Heart right ventricle (tissue), 16 donors: ENCODE measurements around the gene MSANTD3. TPM values are rescaled to one million over a fixed set of nuclear protein-coding genes. Genes with fewer than 3 reads are reported as not detected.
A peak's percentile ranks its signal among the peaks of the same experiment; 100 is the strongest.
"Not testable (repeated sequence)": the region's sequence is repeated elsewhere in the genome, so short reads cannot be mapped to it uniquely, and the experiment has no call there.

ENCODE experiments used
- ATAC-seq, 8 donors: fragments of 200-7000 bp; cut with Tn5 transposase; one replicate each; pipeline ENCODE4 v1.9.1; 2020; ENCODE audit warnings: mild to moderate bottlenecking in 8 of 8, moderate library complexity in 8 of 8, moderate number of reproducible peaks in 1 of 8
- DNase-seq, 2 donors: peaks; one replicate each; pipeline ENCODE4 v3.0.0-alpha.2; 2020
- H3K27ac ChIP-seq, 10 donors: fragments of 200-600 bp; sonication (generic) in 2 of 10; one replicate each; pipeline versions ENCODE4 v1.5.0 to v1.8.0; 2020 to 2022; ENCODE audit warnings: mild to moderate bottlenecking in 3 of 10
- H3K27me3 ChIP-seq, 7 donors: fragments of 200-600 bp; one replicate each; pipeline ENCODE4 v1.8.0; 2021 to 2022; ENCODE audit warnings: mild to moderate bottlenecking in 2 of 7
- H3K36me3 ChIP-seq, 9 donors: fragments of 200-600 bp; sonication (generic) in 1 of 9; one replicate each; pipeline versions ENCODE4 v1.5.0 to v1.8.0; 2020 to 2022; ENCODE audit warnings: mild to moderate bottlenecking in 2 of 9
- H3K4me1 ChIP-seq, 9 donors: fragments of 200-600 bp; sonication (generic) in 1 of 9; one replicate each; pipeline versions ENCODE4 v1.5.0 to v1.8.0; 2020 to 2022; ENCODE audit warnings: mild to moderate bottlenecking in 4 of 9
- H3K4me3 ChIP-seq, 10 donors: fragments of 200-600 bp; sonication (generic) in 2 of 10; one replicate each; pipeline versions ENCODE4 v1.5.0 to v1.8.0; 2020 to 2022; ENCODE audit warnings: mild to moderate bottlenecking in 7 of 10, moderate library complexity in 2 of 10
- H3K9me3 ChIP-seq, 11 donors: fragments of 200-600 bp in 10 of 11; sonication (generic) in 2 of 11; one replicate each; pipeline versions ENCODE4 v1.5.0 to v1.8.0; 2013 to 2022; ENCODE audit warnings: mild to moderate bottlenecking in 2 of 11, control low read depth in 1 of 11, moderate library complexity in 1 of 11
- CTCF ChIP-seq, 9 donors: fragments of 200-600 bp; sonication (generic) in 2 of 9; IDR thresholded peaks; one replicate each; pipeline versions ENCODE4 v1.5.0 to v1.8.0; 2021 to 2022; ENCODE audit warnings: antibody characterized with exemption in 9 of 9, mild to moderate bottlenecking in 5 of 9, moderate library complexity in 1 of 9
- WGBS, 2 donors: extraction: QIAGEN DNeasy Blood & Tissue Kit; methylation state at CpG; one replicate each; pipeline ENCODE4 v1.1.7; 2013; ENCODE audit warnings: inconsistent platforms in 1 of 2; 5-methylcytosine and 5-hydroxymethylcytosine counted together
- intact Hi-C, 10 donors: fragments of 100-400 bp; cut with DNase I; formaldehyde crosslinking; loops; one replicate each; pipeline versions ENCODE4 v1.11.1 to v1.14.2; 2022
- long read RNA-seq, 3 donors: library from polyadenylated mRNA; unstranded; transcript quantifications; one replicate each; pipeline ENCODE4 v2.0.0, GENCODE V29; 2020 to 2021
- polyA plus RNA-seq, 2 donors: library from polyadenylated mRNA; stranded (reverse); fragments of 200-250 nt; gene quantifications; one replicate each; pipeline ENCODE4 v1.2.3, GENCODE V29; 2013
- total RNA-seq, 10 donors: library from RNA; stranded (reverse); fragmentation: NEBNext Ultra II Directional in 3 of 10; extraction: Animal tissue kit (Norgen Biotek cat#: 25700) in 3 of 10; gene quantifications; one replicate each; pipeline versions ENCODE4 v1.2.1 to v1.2.4, GENCODE V29; 2021 to 2023
- donor health status: Arrhythmogenic right ventricular cardiomyopathy.
- donor health status: ischemic (EF 13 %, LVEDD 7.1; RV severe dilation, severe dysfunction).
- donor health status: healthy with polysubstance abuse.
- donor health status: DM: no; HTN: yes; CAD: no.
- donor health status: DM: no; HTN: no; CAD: no.
- donor health status: ischemic (EF 25% LVEDD 6.9; RV normal size, moderate dysfunction).
- donor health status: ischemic (EF 25% LVEDD 5.7; RV mildly dilated, moderate dysfunction).
- donor health status: healthy.
- donor health status: DM: yes; HTN: yes; CAD: no.
- donor health status: Ischemic cardiomyopathy.
- donor health status: ischemic (EF 35%, LVEDD 5.7; RV mildly dilated, moderate dysfunction).
- donor health status: nonischemic (EF 11% LVEDD 7.7; RV severe dilation, severe dysfunction).
- donor health status: DM: yes; HTN: yes; CAD: no.
- donor health status: PGD.
- donor health status: ischemic (EF 29% LVEDD 5.4; RV normal size, mild dysfunction).
- donor health status: nonischemic (EF 23%, LVEDD 6.1; RV moderate dilation, normal function).

MSANTD3 gene
- total RNA-seq (10 to 100 TPM; 11.9 to 32.2 (median 20.1) TPM), polyA plus RNA-seq (10 to 100 TPM; 12.1 to 20.4 TPM)
- long read RNA-seq, donor 1, transcript MSANTD3-203 (3 exons, 1,362 nt), result major isoform, 20 of 25 reads
- long read RNA-seq, donor 1, partial matches to known transcripts, result 2 of 25 reads
- long read RNA-seq, donor 1, other reads (novel, unspliced or antisense), result 3 of 25 reads
- long read RNA-seq, donor 2, transcript MSANTD3-203 (3 exons, 1,362 nt), result major isoform, 30 of 36 reads
- long read RNA-seq, donor 2, partial matches to known transcripts, result 1 of 36 reads
- long read RNA-seq, donor 2, other reads (novel, unspliced or antisense), result 2 of 36 reads
- long read RNA-seq, donor 3, transcript MSANTD3-203 (3 exons, 1,362 nt), result major isoform, 22 of 26 reads
- long read RNA-seq, donor 3, partial matches to known transcripts, result 1 of 26 reads
- long read RNA-seq, donor 3, other reads (novel, unspliced or antisense), result 3 of 26 reads

DNA sequence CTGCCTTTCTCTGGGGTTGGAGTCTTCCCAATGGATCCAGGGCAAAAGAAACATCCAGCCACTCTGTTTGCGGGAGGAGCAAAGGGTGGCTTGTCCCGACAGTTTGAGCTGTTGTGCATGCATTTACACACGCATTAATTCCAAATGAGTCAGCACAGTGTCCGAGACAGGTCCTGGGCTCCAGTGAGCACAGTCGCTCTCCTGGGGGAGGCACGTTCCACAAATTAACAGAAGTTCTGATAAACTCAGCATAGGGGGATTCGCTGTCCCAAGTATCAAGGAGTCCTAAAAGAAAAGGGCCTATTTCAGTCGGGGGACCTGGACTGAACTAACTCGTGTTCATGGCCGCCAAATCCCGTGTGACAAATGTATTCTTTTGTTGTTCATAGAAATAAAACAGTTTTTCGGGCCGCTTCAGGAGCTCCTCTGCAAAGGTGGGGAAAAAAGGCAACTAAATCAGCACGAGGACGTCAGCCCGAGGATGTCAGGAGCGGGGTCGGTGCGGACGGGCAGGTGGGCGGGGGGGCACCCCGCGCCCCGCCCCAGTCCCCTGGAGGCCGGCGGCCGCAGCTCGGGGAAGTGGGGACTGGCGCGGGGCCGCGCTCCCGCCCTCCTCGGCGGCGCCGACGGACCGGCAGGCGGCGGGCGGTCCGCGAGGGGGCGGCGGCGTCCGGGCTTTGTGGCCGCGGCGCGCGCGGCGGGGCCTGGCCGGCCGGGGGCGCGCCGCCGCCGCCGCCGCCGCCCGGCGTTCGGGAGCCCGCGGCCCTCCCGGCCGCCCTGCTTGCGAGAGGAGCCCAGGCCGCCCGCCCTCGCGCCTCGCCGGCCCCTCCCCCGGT, at the start of gene MSANTD3:
Gene MSANTD3, plus strand, starts transcription at position 614 of the 836 bp plus-strand sequence. CDS start 14,796 bp downstream, outside the sequence.
- Histone ChIP-seq H3K36me3 (no peaks in the 10 kb centered on the region), H3K4me3 (peak within 1 kb of the TSS; percentile 72 to 99 (median 91)), H3K4me1 (peaks cover 4 to 36% (median 28%) of the 10 kb centered on the region in 9 donors), H3K9me3 (no peaks in the 10 kb centered on the region), H3K27me3 (no peaks in the 10 kb centered on the region), H3K27ac (peak within 1 kb of the TSS; percentile 61 to 94 (median 88))
- DNase-seq (peak; percentile 55 to 73), ATAC-seq (peak; percentile 82 to 92 (median 87))
- 0 to 1% methylated on average over 60 to 74 of the region's 80 CpGs for WGBS, 2 donors
- TF ChIP-seq CTCF (IDR thresholded peaks at IDR 0.05), result peak in 3 of 9 donors; percentile 27 to 39 (median 31)
- intact Hi-C loops, result loop anchor here in 5 of 10 donors (5.0 to 10.0 kb wide), 5 partner anchors 72 to 971 kb away; partner anchors contain the start of genes TEX10 (in 5 of the 5), MRPL50 (in 1 of the 5) and ZNF189 (in 1 of the 5)

GRCh38 chr9:100379862-100380261, 47.1 kb upstream of the MSANTD3 start:
- intact Hi-C loops, result no loop called here
- Histone ChIP-seq H3K4me3 (no peak overlapping the region), H3K9me3 (peaks cover 0 to 22% (median 4%) of the 10 kb centered on the region in 11 donors), H3K27me3 (no peaks in the 10 kb centered on the region), H3K4me1 (no peaks in the 10 kb centered on the region), H3K36me3 (peaks cover 0 to 4% (median 0%) of the 10 kb centered on the region in 9 donors), H3K27ac (no peak overlapping the region)
- DNase-seq, result no peak
- no peak for ATAC-seq
- WGBS, 2 donors, result 78 to 87% methylated on average over 4 of the region's 4 CpGs
- TF ChIP-seq CTCF (IDR thresholded peaks at IDR 0.05), result no peak

DNA sequence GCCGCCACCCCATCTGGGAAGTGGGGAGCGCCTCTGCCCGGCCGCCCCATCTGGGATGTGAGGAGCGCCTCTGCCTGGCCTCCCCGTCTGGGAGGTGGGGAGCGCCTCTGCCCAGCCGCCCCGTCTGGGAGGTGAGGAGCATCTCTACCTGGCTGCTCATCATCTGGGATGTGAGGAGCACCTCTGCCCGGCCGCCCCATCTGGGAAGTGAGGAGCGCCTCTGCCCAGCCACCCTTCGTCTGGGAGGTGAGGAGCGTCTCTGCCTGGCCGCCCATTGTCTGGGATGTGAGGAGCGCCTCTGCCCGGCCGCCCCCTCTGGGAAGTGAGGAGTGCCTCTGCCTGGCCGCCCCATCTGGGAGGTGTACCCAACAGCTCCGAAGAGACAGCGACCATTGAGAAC, 34.0 kb upstream of the MSANTD3 start:
- H3K4me3 ChIP-seq, H3K4me1 ChIP-seq, H3K9me3 ChIP-seq, H3K27me3 ChIP-seq, ATAC-seq, H3K27ac ChIP-seq, DNase-seq, H3K36me3 ChIP-seq, intact Hi-C loops: not testable (repeated sequence)
- WGBS, 2 donors, result 97 to 98% methylated on average over 20 to 21 of the region's 21 CpGs

DNA sequence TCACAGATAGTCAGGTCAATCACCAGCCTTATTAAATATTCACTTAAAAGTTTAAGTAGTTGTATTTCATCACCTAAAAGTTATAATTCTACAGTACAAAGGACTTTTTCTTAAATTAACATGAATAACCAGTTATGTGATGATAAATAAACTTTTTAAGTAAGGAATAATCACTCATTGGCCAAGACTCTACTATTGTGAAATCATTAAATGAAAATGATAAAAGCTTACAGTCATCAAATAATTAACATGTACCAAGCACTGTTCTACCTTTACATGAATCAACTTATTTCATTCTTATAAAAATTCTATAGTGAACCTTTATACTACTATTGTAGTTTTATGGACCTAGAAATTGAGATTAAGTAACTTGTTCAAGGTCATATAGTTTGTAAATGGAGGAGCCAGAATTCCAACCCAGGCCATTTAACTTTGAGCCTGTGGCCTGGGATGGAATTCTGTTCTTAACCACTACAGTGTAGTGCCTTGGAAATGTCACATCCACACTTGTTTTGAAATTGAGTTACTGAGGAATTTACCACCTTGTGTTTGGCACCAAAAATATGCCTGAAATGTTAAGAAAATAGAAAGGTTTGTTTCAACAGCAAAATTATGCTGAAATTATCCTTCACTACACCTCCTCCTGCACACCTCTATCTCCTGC, 32.8 kb upstream of the MSANTD3 start:
- Histone ChIP-seq H3K27ac (no peak overlapping the region), H3K36me3 (no peaks in the 10 kb centered on the region), H3K27me3 (no peaks in the 10 kb centered on the region), H3K9me3 (no peaks in the 10 kb centered on the region), H3K4me1 (peaks cover 0 to 7% (median 0%) of the 10 kb centered on the region in 9 donors), H3K4me3 (no peak overlapping the region)
- intact Hi-C loops, result no loop called here
- no peak for DNase-seq
- ATAC-seq, result no peak
- no peak for TF ChIP-seq CTCF (IDR thresholded peaks at IDR 0.05)
